HG02623 (cell line): Measurements from ENCODE around the gene KRT76.
"Not testable (repeated sequence)": the region's sequence is repeated elsewhere in the genome, so short reads cannot be mapped to it uniquely, and the experiment has no call there.

ENCODE experiments used
- ATAC-seq: cut with Tn5 transposase; IDR thresholded peaks from one replicate; pipeline ENCODE4 v1.9.1; 2021; ENCODE audit warnings: moderate library complexity; ENCODE audit not compliant: unreplicated experiment

Gene KRT76

DNA sequence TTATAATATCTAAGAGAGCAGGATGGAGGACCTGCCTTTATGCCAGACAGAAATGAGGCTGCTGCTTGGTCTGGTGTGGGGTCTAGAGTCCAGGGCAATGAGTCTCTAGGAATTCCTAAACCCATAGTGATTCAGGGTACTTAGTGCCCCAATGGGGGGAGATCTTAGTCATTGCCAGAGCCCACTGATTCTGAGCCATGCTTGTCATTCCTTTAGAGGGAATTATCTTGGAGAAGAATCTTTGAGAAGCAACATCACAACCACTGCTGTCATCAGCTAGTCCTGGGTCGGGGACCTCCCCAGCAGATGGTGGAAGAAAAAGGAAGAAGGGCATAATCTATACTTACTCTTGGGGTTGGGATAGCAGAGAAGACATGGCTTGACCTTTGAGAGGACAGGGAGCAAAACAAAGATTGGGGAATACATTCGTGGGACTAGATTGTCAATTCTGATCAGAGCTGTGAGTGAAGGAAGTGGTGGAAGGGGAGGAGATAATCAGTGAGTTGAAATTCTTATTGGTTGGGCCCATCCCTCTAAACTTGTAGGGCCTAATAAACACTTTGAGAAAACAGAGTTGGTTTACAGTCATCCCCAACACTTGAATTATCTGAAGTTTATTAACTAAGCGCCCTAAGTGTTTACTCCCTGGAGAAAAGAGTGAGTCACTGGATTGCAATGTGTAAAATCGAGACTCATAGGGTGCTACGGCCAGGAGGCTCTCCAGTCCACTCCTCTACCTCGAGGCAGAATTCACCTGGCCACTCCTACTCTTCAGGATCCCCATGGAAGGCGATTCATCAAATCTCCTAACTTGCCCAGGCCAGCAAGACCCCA, 21.7 kb upstream of the KRT76 start:
- no peak for ATAC-seq

DNA sequence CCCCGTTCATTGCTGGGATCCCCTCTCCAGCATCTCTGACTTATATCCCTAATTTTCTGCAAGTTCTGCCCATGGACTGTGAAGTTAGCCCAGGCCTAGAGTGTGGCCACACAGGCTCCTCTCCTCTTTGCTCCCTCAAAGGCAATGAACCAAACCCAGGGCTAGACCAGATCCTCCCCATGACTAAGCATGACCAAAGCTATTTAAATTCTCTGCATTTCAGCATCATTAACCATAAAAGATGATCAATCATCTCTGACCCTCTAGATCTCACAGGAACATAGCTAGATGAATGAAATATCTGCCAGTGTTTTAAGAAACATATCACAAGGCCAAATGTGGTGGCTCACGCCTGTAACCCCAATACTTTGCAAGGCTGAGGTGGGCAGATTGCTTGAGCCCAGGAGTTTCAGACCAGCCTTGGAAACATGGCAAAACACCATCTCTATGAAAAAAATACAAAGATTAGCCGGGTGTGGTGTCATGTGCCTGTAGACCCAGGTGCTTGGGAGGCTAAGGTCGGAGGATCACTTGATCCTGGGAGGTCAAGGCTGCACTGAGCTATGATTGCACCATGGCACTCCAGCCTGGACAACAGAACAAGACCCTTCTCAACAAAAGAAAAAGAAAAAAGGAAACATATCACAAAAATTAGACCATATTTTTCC, 21.0 kb upstream of the KRT76 start:
- no peak for ATAC-seq

DNA sequence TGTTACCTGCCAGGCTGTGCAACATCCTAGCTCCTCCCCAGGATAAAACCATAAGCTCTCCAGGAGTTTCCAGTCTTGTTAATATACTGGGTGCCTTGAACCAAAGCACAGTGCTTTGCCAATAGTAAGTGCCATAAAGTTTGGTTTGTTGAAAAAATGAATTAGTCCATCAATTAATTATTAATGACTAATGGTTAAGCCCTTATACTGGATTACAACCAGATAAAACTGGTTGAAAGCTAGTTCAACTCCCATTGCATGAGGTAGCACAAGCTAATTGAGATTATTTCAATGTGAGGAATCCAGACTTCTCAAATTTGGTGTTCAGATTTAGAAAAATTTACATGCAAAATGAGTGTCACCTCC, 20.4 kb upstream of the KRT76 start:
- ATAC-seq, result no peak

DNA sequence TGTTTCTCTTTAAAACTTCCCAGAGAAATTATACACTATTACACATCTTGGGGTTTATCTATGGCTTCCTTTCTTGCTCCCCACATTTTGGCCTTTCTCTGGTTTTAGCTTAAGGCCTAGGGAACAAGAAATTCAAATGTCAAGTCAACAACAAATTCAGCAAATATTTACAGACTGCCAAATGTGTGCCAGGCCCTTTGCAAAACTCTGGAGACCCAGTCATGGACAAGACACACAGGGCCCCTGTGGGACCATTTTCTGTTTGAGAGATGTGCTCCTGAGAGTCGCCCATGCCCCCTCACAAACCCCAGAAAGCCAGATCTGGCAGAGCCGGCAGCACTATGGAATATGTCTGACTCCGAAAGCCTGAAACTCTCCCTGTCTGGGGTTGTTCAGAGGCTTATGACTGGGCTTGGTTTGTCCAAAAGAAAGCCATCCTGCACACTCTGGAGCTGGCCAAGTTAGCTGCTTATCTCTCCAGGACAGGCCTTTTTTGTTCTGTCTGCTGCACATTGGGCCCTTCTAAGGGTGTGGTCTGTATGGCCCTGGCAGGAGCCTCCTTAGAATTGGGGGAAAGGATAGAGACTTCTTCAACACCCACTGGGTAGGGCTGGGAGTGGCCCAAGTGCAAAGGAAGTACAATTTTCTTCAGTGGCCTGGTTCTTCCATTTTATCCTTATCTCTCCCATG, 19.8 kb upstream of the KRT76 start:
- no peak for ATAC-seq

DNA sequence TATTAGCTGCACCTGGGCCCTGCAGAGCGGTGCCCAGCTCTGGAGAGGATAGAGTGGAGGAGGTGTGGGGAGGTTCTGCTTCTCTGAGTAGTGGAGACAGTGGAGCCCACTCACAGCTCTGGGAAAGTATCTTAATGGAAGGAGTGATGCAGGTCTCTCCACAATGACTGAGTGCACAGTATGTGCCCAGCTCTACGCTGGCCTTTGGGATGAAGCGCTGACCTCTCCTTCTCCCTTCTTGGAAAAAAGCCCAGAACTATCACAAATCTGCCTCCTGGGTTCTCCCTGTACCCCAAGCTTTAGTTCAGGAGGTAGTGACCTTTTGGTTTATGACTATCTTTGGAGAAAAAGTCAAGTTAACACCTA, 19.3 kb upstream of the KRT76 start:
- ATAC-seq, result no peak

DNA sequence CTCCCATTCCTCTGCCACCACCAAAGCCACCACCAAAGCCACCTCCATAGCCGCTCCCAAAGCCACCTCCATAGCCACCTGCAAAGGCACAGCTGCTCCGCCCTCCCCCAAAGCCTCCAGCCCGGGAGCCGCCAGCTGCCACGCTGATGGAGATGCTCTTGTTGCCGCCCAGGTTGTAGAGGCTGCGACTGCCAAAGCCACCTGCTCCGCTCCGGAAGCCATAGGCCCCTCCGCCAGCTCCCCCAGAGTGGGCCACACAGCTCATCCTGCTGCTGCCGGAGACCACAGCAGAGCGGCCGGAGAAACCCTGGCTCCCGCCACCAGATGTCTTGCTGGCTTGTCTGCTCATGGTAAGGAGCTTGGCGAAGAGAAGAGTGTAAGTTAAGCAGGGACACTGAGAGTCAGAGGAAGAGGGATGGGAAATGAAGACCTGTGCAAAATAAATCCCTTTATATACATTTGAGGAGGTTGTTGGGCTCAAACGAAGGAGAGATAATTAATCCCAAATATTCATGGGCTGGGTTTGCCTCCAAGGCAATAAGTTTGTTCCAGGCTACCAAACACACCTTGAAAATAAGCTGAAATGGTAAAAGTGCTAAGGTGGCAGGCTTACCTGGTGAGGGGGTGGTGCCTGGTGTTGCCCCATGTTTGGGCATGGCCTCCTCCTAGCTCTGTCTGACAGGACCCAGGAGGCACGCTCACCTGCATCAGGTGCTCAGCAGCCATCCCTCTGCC, 18.7 kb upstream of the KRT76 start, which contains the start of gene KRT3:
KRT3 (minus strand) TSS at position 424 of the 735 bp plus-strand sequence; CDS start at position 349, 75 bp downstream.
- no peak for ATAC-seq

DNA sequence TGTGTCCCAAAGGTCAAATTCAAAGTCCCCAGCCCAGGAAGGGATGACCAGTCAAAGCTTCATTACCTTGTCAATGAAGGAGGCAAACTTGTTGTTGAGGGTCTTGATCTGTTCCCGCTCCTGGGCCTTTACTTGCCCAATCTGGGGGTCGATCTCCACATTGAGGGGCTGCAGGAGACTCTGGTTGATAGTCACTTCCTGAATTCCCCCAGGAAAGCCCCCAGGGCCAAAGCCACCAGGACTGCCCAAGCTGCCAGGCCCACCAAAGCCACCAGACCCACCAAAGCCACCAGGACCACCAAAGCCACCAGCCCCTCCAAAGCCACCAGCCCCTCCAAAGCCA, 18.2 kb upstream of the KRT76 start:
- ATAC-seq, result not testable (repeated sequence)

DNA sequence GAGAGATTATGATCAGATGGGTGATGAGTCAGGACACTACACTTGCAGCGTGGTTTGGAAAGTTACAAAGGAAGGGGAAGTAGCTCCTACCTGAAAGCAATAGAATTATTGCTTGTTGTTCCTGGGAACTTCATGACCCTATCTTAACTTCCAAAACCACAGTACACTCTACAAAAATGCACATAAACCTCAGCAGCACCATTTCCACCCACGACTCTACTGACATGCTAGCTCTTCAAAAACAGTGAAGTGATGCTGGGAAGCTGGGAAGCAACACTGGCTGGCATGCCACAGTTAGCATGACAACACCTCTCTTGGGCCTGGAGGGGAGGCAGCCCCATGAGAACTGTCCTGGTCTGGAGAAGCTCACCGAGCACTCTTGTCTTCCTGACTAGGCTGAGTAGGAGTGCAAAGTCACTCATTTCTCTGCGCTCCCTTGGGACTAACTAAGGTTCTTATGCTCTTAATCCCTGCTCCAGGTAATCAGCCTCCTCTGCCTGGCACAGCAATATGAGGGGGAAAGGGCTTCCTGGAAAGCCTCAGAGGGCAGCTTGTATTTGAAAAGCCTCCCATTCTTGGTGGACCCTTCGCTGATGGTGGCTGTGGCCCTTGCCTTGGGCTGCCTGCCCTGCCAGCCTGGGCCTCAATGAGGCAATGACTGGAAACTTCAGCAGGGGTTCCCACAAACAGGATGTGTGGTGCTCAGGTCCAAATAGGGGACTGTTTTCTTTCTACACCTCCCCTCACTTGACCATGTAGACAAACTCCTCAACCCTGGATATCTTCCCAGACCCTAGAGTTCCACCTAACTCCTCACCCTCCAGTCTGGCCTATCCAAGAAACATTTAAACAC, 17.6 kb upstream of the KRT76 start:
- ATAC-seq, result no peak

DNA sequence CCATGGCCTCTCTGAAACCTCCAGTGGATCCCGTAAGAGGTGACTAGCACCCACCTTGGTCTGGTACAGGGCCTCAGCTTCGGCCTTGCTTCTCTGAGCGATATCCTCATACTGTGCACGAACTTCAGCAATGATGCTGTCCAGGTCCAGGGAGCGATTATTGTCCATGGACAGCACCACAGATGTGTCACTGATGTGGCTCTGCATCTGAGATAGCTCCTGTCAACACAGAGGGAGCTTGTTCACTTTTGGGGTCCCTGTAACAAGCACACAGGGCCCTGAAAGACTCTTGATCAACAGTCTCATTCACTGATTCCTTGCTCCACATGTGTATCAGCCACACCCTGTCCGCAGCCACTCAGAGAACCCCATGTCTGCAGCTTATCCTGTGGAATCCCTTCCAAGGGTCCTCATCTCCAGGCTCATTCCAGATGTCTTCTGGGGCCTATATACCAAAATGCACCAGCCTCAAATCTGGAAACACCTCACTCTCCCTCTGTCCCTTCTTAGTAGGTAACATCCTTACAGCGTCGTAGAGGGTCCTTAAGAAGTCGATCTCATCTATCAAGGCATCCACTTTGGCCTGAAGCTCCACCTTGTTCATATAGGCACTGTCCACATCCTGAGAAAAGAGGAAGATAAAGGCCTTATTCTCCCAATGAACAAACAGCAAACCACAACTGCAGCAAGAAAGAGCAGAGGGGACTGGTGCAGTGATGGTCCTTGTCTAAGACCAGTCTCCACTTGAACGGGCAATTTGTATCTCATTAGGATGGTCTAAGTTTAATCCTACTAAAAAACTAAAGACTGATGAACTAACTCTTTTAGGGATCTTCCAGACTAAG, 15.3 kb upstream of the KRT76 start:
- no peak for ATAC-seq

DNA sequence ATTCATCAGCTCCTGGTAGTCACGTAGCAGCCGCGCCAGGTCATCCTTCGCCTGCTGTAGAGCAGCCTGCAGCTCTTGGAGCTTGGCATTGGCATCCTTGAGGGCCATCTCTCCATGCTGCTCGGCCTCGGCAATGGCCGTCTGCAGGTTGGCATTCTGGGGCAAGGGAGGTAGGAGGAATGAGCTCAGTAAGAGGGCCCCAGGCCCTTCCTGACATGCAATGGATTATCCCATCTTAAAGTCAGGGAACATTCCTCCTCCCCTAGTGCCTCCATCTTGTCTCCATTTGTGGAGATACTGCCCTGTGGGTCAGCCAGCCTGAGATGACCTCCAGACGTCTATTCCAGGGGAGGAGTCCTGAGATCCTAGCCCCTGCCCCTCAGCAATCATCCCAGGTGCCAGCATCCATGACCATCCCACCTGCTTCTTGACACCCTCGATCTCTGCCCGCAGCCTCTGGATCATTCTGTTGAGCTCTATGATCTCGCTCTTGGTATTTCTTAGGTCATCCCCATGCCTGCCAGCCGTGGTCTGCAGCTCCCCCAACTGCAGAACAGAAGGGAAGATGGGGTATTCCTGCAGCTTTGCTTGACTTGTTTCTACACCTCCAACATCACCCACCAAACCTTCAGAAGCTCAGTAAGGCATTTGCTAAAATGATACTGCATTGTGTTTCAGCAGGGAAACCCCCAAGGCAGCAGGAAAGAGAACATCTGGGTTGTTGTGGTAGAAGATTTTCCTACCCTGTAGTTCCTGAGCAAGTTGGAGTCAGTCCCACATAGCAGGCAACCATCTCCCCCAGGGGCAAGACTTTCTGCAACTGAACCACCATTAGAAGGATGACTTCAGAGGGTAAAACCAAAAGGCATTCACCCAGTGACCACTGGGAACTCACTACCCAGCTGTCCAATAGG, 14.4 kb upstream of the KRT76 start:
- ATAC-seq, result no peak

DNA sequence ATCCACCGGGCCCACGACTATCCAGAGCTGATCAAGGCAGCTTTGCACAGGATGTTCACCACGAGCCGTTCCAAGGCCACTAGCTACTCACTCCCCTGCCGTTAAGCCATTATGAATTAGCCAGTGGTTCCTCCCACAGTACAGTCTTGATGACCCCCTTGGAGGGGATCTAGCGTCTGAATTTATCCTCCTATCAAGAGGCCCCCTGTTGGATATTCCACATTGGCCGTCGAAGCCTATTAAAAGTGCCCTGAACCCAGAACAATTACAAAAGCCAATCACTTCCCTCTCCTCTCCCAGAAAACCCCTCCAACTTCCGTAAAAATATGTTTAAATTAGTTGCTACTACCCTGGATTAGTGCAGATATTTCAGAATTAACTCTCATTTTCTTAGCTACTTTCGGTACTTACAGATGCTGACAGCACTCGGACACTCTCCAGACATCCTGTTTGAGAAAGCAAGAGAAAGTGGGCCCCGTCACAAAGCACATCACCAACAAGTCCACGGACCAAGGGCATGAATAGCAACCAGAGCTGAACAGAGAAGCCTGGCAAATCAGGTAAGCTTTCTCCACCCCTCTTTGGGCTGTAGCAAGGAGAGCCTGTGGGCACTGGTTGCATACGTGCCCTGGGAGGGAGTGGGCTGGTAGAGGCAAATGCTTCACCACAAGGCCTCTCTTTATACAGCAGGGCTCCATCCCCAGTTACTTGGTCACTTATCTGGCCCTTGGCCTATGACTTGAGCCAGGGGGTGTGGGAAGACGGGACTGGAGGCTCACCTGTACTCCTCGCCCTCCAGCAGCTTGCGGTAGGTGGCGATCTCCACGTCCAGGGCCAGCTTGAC, 13.5 kb upstream of the KRT76 start:
- ATAC-seq, result no peak

DNA sequence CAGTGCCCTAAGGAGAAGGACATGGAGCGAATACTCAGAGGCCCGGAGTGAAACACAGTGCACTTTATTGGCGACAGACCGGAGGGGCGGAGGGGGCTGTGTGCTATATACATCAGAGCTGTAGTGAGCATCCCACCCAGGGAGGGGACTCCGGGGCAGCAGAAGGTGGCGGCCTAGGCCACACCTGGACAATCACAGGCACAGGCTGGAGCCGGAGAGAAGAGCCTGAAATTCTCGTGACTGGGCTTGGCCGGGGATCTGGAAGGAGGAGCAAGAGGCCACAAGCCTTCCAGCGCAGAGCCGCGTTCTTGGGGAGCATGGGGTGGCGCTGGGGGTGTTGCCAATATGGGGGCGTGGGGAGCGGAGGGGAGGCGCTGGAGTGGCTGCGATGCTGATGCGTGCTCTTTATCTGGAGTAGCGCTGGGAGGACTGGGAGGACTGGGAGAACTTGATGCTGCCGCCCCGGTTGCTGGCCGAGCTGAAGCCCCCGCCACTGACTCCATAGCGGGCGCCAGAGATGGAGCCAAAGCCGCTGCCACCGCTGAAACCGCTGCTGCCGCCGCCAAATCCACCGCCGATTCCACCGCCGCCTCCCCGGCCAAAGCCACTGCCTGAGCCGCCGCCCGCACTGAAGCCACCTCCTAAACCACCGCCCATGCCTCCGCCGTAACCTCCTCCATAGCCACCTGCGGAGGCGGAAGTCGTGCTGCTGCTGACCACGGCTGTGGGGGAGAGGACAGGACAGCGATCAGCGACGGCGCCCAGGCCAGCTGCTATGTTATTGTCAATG, 12.7 kb upstream of the KRT76 start:
- no peak for ATAC-seq

DNA sequence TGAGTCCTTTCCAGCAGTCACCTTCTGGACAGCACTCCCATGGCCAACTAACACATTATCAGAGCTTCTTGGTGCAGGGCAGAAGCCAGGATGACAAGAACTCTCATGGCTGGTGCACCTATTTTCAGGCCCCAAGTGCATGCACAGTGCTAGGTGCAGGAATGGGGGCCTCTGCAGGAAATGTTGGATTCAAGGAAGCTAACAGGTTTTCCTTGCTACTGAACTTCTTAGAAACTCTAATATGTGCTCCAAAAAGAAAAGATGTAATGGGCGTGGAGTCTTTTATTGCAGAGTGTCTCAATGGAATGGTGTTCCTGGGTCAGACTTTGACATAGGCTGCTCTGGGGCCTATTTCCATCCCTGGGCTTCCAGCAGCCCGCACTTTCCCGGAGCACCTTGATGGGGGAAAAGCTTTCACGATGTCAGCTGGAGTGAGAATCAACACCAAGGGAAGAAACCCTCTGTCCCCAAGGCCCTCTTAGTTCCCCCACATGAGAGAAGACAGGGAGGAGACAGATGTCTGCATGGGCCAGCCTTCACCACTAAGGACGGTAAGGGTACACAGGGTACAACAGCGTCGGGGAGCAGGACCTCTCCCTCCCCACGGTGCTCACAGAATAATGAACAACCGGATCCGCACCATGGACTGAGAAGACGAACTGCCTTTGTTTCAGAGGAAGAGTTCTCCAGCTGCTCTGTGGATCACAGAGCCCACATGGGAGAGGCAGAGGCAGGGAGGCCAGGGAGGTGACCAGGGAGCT, 11.9 kb upstream of the KRT76 start:
- ATAC-seq, result no peak

DNA sequence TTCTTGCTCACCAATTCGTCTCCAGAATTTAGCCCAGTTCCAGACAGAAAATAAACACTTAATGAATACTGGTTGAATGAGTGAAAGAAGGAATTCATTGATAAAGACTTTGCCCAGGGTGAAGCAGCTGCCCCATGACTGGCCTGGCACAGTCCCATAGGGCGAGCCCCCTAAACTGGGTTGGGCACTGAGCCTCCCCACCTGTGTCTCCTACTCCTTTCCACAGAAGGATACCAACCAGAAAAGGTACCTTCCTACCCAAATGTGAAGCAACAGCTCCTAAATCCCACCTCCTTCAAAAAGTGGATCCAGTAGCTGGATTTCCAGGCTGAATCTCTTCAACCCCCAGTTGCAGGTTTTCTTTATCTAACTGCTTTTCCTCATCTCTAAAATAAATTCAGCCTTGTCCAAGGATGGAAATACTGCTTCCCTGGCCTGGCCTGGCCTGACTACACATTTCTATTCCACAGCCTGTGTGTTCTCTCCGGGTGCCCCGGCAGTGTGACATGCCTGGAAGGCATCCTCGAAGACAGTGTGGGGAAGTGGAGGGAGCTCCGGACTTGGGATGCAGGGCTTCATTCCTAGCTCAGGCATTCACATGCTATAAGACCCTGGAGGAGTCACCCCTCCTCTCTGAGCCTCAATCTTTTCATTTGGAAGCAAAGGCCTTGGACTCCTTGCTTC, 11.2 kb upstream of the KRT76 start:
- ATAC-seq, result no peak

DNA sequence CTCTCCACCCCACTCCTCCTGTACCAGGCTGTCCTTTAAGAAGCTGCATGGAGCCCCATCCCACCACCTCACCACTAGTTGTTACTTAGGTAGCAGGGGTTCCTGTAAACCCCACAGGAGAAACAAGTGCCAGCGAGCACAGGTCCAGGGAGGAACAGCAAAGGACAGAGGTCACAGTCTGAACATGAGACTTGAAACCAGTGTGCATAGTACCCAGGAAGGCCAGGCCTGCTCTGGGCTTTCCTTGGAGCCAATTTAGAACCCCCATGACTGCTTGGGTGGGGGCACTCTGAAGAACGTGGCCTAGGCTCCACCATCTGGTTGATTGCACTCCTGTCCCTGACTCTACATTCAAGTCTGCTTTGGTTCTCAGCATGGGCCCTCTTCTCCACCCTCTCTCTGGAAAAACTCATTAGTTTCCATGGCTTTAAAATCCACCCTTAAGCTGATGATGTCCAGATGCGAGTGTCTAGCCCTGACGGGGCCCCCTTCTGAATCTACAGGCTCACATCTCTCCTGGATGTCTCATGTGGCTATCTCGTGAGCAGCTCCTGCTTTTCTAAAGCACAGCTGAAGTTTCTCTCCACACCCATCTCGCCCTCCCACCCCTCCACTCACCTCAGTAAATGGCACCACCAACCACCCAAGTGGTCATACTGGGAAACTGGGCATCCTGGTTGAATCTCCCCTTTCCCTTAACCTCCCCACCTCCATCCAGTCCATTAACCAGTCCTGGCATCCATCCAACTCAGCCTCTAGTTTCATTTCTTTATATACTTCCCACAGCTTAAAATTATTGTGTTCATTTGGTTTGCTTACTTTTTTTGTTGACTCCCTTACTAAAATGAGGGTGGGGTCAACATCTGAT, 10.4 kb upstream of the KRT76 start:
- ATAC-seq, result no peak
